Activated T-cell treated with anti-CD3 and anti-CD28 coated beads, Interleukin-2, amount 50 U/mL, for 72 hours (primary cell): ENCODE results near the gene CNP. TPM values are rescaled to one million over a fixed set of nuclear protein-coding genes. Genes with fewer than 3 reads are reported as not detected.
A peak's percentile ranks its signal among the peaks of the same experiment; 100 is the strongest.
"Not testable (repeated sequence)": the region's sequence is repeated elsewhere in the genome, so short reads cannot be mapped to it uniquely, and the experiment has no call there.

ENCODE experiments used
- ATAC-seq, 2 donors: fragments of 150-1000 bp; cut with Tn5 transposase; replicated peaks in 1 of 2; 2 replicates each; pipeline ENCODE4 v1.10.0; 2021; ENCODE audit warnings: moderate library complexity in 2 of 2, mild to moderate bottlenecking in 1 of 2
- DNase-seq, 2 donors: peaks; one replicate each; pipeline ENCODE4 v3.0.0; 2021 to 2022; ENCODE audit warnings: mixed read lengths in 1 of 2
- H3K27ac Mint-ChIP-seq: one replicate; pipeline ENCODE4 v1.8.0; 2022; ENCODE audit warnings: mild to moderate bottlenecking, moderate library complexity, mixed read lengths
- H3K27me3 Mint-ChIP-seq: one replicate; pipeline ENCODE4 v1.8.0; 2022; ENCODE audit warnings: low read depth, mixed read lengths
- H3K36me3 Mint-ChIP-seq, 2 donors: one replicate each; pipeline ENCODE4 v1.8.0; 2022; ENCODE audit warnings: mixed read lengths in 2 of 2, mild to moderate bottlenecking in 1 of 2; ENCODE audit not compliant: insufficient read depth in 2 of 2
- H3K4me1 Mint-ChIP-seq: one replicate; pipeline ENCODE4 v1.8.0; 2022; ENCODE audit warnings: low read depth, mixed read lengths
- H3K4me3 Mint-ChIP-seq, 2 donors: one replicate each; pipeline ENCODE4 v1.8.0; 2022; ENCODE audit warnings: mild to moderate bottlenecking in 2 of 2, mixed read lengths in 2 of 2, moderate library complexity in 2 of 2
- H3K9me3 Mint-ChIP-seq, 2 donors: one replicate each; pipeline ENCODE4 v1.8.0; 2022; ENCODE audit warnings: mixed read lengths in 2 of 2
- total RNA-seq, 2 donors: library from RNA; stranded (reverse); gene quantifications; one replicate each; pipeline ENCODE4 v1.2.3, GENCODE V29; 2022

Gene CNP
- 10 to 100 TPM; 51.4 to 53.8 TPM for total RNA-seq

DNA sequence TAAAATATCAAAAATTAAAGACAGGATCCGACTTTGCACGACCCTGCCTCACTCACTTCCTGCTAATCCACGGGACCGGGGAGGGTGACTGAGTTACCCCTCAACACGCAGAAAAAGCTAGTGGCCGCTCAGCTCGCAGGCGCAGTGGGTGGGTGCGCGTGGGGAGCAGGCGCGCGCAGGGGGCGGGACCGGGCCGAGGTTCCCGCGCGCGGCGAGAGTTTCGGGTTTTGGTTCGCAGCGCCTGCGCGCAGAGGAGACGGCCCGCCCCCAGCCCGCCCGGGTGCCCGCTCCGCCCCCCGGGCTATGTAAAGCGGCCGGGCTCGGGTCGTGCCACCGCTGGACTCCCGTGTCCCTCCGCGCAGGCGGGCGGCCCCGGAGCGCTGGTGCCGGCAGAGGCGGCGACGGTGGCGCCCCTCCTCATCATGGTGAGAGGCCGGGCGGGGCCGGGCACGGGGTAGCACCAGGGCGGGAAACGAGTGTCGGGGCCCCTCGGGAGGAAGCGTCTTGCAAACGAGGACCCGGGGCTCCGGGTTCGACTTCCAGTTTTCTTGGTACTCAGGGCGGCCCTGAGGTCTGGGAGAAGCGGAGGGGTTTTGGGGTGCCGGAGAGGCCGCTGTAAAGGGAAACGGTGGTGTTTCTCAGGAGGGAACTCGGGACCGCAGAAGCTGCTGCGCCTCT lies at the start of gene CNP:
Gene CNP (plus strand): TSS at position 333 of the 678 bp plus-strand sequence. CDS start 90 bp downstream, at position 423.
- Mint-ChIP-seq H3K36me3 (peaks cover 5 to 6% of the 10 kb centered on the region in 2 donors), H3K9me3 (no peaks in the 10 kb centered on the region), H3K4me3 (peak within 1 kb of the TSS; percentile 73 to 79), H3K4me1 (peaks cover 53% of the 10 kb centered on the region), H3K27ac (peak within 1 kb of the TSS; percentile 85), H3K27me3 (no peaks in the 10 kb centered on the region)
- peak; percentile 84 to 88 for ATAC-seq
- DNase-seq, result peak; percentile 94 to 95

DNA sequence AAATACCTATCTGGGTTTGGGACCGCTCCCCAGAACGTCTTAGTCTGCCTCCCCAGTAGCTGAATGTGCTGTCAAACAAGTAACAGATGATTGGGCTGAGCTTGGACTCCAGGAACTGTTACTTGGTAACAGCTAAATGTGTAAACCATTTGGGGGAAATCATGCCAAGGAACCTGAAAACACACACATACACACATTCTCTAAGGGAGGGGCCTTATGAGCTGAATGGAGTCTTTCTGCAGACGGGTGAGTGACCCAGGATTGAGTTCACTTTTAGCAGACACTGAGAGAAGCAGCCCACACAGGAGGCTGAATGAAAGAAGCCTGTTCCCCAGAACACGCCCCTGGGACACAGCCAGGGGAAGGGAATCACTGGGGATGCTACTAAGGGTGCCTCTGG lies 49.4 kb upstream of the CNP start:
- Mint-ChIP-seq H3K4me3 (peak overlapping the region; percentile 95 to 97), H3K9me3 (no peaks in the 10 kb centered on the region), H3K27me3 (no peaks in the 10 kb centered on the region), H3K27ac (peak overlapping the region; percentile 89), H3K36me3 (peaks cover 2 to 4% of the 10 kb centered on the region in 2 donors), H3K4me1 (peaks cover 26% of the 10 kb centered on the region)
- ATAC-seq, result no peak
- DNase-seq, result no peak

DNA sequence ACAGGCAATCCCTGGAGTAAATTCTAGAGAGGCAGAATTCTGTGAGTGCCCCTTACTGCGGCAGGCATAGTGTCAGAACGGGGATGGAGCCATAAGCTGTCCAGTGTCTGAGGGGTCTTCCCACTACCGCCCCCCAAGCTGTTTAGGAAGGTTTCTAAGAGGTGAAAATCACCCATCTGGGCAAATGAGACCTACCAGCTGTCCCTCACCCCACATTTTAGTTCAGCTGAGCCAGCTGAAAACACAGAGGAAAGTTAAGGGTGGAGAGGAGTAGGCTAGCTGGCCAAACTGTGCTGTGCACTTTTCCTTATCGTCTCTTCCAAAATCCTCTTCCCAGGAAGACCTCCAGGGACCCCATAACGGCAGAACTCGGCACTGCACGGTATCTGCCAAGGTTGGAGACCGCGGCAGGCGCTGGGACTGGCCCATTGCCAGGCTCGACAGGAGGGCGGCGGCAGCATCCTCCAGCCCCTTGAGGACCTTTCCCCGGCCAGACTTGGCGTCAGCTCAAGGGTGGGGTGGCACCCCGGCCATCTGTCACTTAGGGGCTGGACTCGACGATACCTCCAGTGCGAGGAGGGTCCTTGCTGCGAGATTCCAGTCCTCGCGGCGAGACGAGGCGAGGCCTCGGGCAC lies 48.8 kb upstream of the CNP start:
- DNase-seq, result peak; percentile 56 to 63

GRCh38 chr17:41918314-41919164 lies 48.1 kb upstream of the CNP start, which contains the start of gene ACLY:
Gene ACLY (minus strand): TSS chr17:41918951. CDS start chr17:41913873, 5,078 bp downstream.
- Mint-ChIP-seq H3K4me3 (peak within 1 kb of the TSS; percentile 95 to 97), H3K9me3 (no peaks in the 10 kb centered on the region), H3K27me3 (no peaks in the 10 kb centered on the region), H3K27ac (peak within 1 kb of the TSS; percentile 95), H3K4me1 (peaks cover 26% of the 10 kb centered on the region), H3K36me3 (peaks cover 2 to 3% of the 10 kb centered on the region in 2 donors)
- DNase-seq, result peak; percentile 98 to 99
- peak; percentile 99 to 100 for ATAC-seq

More for the DNA sequence above, 48.8 kb upstream of the CNP start:
- Mint-ChIP-seq H3K4me3 (peak overlapping the region; percentile 95 to 97), H3K36me3 (peaks cover 2 to 3% of the 10 kb centered on the region in 2 donors), H3K27me3 (no peaks in the 10 kb centered on the region), H3K9me3 (no peaks in the 10 kb centered on the region), H3K27ac (peak overlapping the region; percentile 89), H3K4me1 (peaks cover 26% of the 10 kb centered on the region)
- ATAC-seq, result peak in 1 of 2 donors; percentile 10

DNA sequence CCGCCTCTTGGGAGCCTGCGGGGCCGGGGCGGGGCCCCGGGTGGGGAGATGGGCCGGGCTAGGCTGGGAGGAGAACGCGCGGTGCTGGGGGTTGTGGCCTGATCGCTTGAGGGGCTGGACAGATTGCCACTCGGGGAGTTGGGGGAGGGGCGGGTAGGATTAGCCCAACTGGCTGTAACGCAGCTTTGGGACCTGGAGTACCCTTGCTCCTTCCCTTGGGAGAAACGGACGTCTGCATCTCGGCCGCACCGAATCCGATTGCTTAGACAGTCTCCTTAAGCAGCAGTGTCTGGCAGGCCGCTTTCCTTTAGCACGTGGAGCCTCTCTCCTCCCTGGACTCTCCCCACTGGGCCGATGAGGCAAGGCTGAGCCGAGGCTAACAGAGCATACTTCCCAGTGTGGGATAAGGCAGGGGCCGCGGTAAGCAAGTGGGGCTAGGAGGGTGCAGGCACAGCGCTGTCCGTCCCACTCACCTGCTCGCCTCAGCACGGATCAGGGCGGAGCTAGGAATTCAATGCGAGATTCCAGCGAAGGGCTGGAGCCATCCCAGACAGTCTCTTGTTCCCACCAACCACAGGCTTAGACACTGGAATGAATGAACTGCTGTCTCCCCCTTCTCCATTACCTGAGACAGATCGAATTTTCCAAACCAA lies 47.3 kb upstream of the CNP start:
- H3K9me3 Mint-ChIP-seq, result no peaks in the 10 kb centered on the region
- peaks cover 0 to 2% of the 10 kb centered on the region in 2 donors for H3K36me3 Mint-ChIP-seq
- no peaks in the 10 kb centered on the region for H3K27me3 Mint-ChIP-seq
- peak overlapping the region; percentile 95 to 97 for H3K4me3 Mint-ChIP-seq
- peak; percentile 4 to 10 for ATAC-seq
- H3K27ac Mint-ChIP-seq, result peak overlapping the region; percentile 95
- H3K4me1 Mint-ChIP-seq, result peaks cover 26% of the 10 kb centered on the region
- DNase-seq, result no peak

DNA sequence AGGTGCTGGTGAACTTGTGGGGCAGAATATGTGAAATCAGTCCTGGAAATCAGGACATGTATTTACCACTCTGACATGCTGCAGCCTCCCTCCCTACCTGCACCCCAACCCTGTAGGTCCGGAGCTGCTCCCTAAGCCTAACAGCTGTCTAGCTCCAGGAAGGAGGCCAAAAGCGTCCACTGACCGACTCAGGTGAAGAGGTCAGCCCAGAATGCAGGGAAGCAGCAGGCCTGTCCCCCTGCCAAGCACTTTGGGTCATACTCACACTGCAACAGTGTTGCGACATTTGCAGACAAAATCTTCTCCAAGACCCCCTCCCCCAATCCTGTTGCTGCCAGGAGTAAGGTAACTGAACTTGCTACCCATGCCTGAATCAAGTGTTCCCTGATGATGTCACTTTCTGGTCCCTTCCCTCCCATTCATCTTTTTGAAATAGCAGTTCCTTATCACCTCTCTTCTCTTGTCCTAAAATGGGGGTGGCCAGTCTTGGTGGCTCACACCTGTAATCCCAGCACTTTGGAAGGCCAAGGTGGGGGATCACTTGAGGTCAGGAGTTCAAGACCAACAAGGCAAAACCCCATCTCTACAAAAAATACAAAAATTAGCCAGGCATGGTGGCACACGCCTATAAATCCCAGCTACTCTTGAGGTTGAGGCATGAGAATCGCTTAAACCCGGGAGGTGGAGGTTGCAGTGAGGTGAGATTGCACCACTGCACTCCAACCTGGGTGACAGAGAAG lies 46.6 kb upstream of the CNP start:
- ATAC-seq (no peak), DNase-seq (peak in 1 of 2 donors; percentile 6)
- Mint-ChIP-seq H3K9me3 (no peaks in the 10 kb centered on the region), H3K27me3 (no peaks in the 10 kb centered on the region), H3K4me1 (peaks cover 26% of the 10 kb centered on the region), H3K36me3 (peaks cover 0 to 2% of the 10 kb centered on the region in 2 donors), H3K4me3 (peak overlapping the region; percentile 95 to 97), H3K27ac (no peak overlapping the region)

DNA sequence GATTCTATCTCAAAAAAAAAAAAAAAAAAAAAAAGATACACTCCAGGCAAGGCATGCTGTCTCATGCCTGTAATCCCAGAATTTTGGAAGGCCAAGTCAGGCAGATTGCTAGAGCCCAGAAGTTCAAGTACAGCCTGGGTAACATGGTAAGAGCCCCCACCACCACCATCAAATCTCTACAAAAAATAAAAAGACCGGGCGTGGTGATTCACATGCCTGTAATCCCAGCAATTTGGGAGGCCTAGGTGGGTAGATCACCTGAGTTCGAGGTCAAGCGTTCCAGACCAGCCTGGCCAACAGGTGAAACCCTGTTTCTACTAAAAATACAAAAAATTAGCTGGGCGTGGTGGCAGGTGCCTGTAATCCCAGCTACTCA lies 46.0 kb upstream of the CNP start:
- ATAC-seq (no peak), DNase-seq (no peak)
- Mint-ChIP-seq H3K27me3 (no peaks in the 10 kb centered on the region), H3K27ac (no peak overlapping the region), H3K4me3 (no peak overlapping the region), H3K9me3 (no peaks in the 10 kb centered on the region), H3K36me3 (peaks cover 0 to 2% of the 10 kb centered on the region in 2 donors), H3K4me1 (peaks cover 24% of the 10 kb centered on the region)

- ATAC-seq, result no peak
- peaks cover 22% of the 10 kb centered on the region for H3K4me1 Mint-ChIP-seq
Measured at GRCh38 chr17:41925991-41926590, 40.5 kb upstream of the CNP start.

DNA sequence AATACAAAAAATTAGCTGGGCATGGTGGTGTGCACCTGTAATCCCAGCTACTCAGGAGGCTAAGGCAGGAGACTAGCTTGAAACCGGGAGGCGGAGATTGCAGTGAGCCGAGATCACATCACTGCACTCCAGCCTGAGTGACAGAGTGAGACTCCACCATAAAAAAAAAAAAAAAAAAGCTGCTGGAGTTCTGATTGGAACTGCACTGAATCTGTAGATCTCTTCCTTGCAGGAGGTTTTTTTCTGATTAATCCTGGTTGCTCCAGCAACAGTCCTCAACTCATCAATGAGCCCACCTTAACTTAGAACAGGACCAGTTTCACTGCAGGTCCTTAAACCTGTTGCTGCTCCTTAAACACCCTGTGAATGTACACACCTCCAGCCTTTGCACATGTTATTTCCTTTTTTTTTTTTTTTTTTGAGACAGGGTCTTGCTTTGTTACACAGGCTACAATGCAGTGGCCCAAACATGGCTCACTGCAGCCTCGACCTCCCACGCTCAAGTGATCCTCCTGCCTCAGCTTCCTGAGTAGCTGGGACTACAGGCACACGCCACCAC lies 37.8 kb upstream of the CNP start:
- ATAC-seq (no peak), DNase-seq (no peak)
- H3K4me3 Mint-ChIP-seq, result peak overlapping the region; percentile 88 to 98
- H3K4me1 Mint-ChIP-seq, result peaks cover 34% of the 10 kb centered on the region
- peak overlapping the region; percentile 23 for H3K27ac Mint-ChIP-seq
- H3K27me3 Mint-ChIP-seq, result no peaks in the 10 kb centered on the region
- no peaks in the 10 kb centered on the region for H3K9me3 Mint-ChIP-seq
- H3K36me3 Mint-ChIP-seq, result peaks cover 0 to 2% of the 10 kb centered on the region in 2 donors

More at GRCh38 chr17:41925991-41926590, 40.5 kb upstream of the CNP start:
- DNase-seq, result no peak
- Mint-ChIP-seq H3K27me3 (no peaks in the 10 kb centered on the region), H3K36me3 (peaks cover 0 to 2% of the 10 kb centered on the region in 2 donors), H3K4me3 (no peak overlapping the region), H3K27ac (no peak overlapping the region), H3K9me3 (no peaks in the 10 kb centered on the region)

DNA sequence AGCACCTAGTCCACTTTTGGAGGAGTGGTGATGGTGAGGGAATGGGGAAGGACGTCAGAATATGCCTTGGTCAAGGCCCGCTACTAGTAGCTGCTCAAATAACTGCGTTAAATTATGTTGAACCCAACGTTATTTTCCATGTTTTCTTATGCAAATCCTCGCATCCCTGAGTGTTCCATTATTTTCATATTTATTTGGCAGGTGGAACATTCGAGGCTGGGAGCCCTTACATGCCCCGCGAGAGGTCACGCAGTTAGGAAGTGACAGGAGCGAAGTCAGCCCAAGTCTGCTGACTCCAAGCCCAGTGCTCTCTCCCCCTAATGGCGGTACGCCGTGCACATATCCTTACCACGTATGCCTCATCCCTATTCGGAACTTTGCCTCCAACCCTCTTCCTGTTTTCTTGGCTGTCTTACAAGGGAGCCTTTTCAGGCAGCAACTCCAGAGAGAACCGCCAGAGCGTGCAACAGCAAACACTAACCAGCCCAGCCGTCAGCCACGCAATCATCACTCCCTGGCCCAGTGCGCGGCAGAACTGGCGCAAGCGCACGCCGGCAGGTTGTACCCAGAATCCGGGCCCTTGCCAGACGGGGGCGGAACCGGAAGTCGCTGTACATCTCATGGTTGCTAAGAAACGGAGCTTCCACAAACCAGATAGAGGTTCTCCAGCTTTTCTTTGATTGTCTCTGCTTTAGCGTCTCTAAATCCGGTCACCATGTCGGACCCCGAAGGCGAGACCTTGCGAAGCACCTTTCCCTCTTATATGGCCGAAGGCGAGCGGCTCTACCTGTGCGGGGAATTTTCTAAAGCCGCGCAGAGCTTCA lies 36.4 kb upstream of the CNP start, which contains the start of gene ODAD4:
Gene ODAD4 (plus strand): TSS at position 609 of the 824 bp plus-strand sequence. CDS start 107 bp downstream, at position 716.
- no peaks in the 10 kb centered on the region for H3K27me3 Mint-ChIP-seq
- DNase-seq (peak; percentile 95 to 97), ATAC-seq (peak; percentile 99)
- peaks cover 0 to 2% of the 10 kb centered on the region in 2 donors for H3K36me3 Mint-ChIP-seq
- H3K4me3 Mint-ChIP-seq, result peak within 1 kb of the TSS; percentile 88 to 98
- no peaks in the 10 kb centered on the region for H3K9me3 Mint-ChIP-seq
- H3K27ac Mint-ChIP-seq, result peak within 1 kb of the TSS; percentile 88
- H3K4me1 Mint-ChIP-seq, result peaks cover 34% of the 10 kb centered on the region

DNA sequence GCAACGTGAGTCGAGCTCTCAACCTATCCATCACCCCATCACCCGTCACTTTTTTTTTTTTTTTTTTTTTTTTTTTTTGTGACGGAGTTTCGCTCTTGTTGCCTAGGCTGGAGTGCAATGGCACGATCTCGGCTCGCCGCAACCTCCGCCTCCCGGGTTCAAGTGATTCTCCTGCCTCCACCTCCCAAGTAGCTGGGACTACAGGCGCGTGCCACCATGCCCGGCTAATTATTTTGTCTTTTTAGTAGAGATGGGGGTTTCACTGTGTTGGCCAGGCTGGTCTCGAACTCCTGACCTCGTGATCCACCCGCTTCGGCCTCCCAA lies 35.8 kb upstream of the CNP start:
- not testable (repeated sequence) for H3K9me3 Mint-ChIP-seq, H3K36me3 Mint-ChIP-seq, DNase-seq, H3K27me3 Mint-ChIP-seq
- ATAC-seq, result peak; percentile 51 to 59
- peak overlapping the region; percentile 88 to 98 for H3K4me3 Mint-ChIP-seq
- peak overlapping the region; percentile 88 for H3K27ac Mint-ChIP-seq
- peaks cover 34% of the 10 kb centered on the region for H3K4me1 Mint-ChIP-seq
